ENCODE data around the gene LPCAT1.

DNA sequence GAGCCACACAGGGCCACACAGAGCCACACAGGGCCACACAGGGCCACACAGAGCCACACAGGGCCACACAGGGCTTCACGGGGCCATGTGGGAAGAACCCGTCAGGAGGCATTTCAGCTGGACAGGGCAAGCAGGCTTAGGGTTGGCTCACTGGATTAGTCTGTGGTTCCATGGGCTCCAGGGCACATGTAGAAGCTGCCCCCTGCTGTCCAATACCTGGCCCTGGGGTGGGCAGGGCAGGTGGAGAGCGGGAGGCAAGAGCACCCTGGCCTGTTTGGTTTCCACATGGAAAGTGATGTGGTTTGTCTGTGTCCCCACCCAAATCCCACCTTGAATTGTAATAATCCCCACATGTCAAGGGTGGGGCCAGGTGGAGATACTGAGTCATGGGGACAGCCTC is 16.4 kb upstream of the LPCAT1 start:
- TF ChIP-seq, protein P1, sequence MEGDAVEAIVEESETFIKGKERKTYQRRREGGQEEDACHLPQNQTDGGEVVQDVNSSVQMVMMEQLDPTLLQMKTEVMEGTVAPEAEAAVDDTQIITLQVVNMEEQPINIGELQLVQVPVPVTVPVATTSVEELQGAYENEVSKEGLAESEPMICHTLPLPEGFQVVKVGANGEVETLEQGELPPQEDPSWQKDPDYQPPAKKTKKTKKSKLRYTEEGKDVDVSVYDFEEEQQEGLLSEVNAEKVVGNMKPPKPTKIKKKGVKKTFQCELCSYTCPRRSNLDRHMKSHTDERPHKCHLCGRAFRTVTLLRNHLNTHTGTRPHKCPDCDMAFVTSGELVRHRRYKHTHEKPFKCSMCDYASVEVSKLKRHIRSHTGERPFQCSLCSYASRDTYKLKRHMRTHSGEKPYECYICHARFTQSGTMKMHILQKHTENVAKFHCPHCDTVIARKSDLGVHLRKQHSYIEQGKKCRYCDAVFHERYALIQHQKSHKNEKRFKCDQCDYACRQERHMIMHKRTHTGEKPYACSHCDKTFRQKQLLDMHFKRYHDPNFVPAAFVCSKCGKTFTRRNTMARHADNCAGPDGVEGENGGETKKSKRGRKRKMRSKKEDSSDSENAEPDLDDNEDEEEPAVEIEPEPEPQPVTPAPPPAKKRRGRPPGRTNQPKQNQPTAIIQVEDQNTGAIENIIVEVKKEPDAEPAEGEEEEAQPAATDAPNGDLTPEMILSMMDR (conservative IDR thresholded peaks at IDR 0.05) = no peak
- no peak for TF ChIP-seq ZFX (IDR thresholded peaks at IDR 0.05)

Measured in C4-2B (cell line).